SK-N-SH treated with all-trans-retinoic acid at 6 μM for 48 hours (cell line): Measurements from ENCODE around the gene TPP2.

Experiments used
- ARNTL ChIP-seq: fragments of 450-650 bp; formaldehyde crosslinking; IDR thresholded peaks from 2 replicates; pipeline ENCODE4 v1.5.0; 2020; ENCODE audit warnings: low read depth, mild to moderate bottlenecking, moderate library complexity, borderline replicate concordance
- BACH2 ChIP-seq: fragments of 250-450 bp; sonication (Bioruptor Pico); IDR thresholded peaks from 2 replicates; pipeline ENCODE4 v1.9.0; 2021; ENCODE audit warnings: mild to moderate bottlenecking, borderline replicate concordance
- CSRNP3 ChIP-seq: fragments of 250-450 bp; sonication (Bioruptor Pico); IDR thresholded peaks from 2 replicates; pipeline ENCODE4 v1.5.1; 2021; ENCODE audit warnings: mild to moderate bottlenecking, moderate library complexity
- SNAI2 ChIP-seq: fragments of 250-450 bp; sonication (Bioruptor Pico); IDR thresholded peaks from 2 replicates; pipeline ENCODE4 v1.5.0; 2020; ENCODE audit warnings: mild to moderate bottlenecking, moderate library complexity
- TSHZ2 ChIP-seq: fragments of 250-450 bp; sonication (Bioruptor Pico); IDR thresholded peaks from 2 replicates; pipeline ENCODE4 v1.5.0; 2020; ENCODE audit warnings: mild to moderate bottlenecking, moderate library complexity
- ZFP3 ChIP-seq: fragments of 250-450 bp; sonication (Bioruptor Pico); IDR thresholded peaks from 2 replicates; pipeline ENCODE4 v1.5.0; 2020; ENCODE audit warnings: mild to moderate bottlenecking, moderate library complexity

- TF ChIP-seq BACH2 (CRISPR knock-in tag) (no peak), ZFP3 (no peak), SNAI2 (CRISPR knock-in tag) (no peak), CSRNP3 (CRISPR knock-in tag) (no peak), TSHZ2 (CRISPR knock-in tag) (no peak), ARNTL (CRISPR knock-in tag) (no peak)
Measured at GRCh38 chr13:102645701-102646100, 48.9 kb downstream of the TPP2 start.
